GM18498 (cell line): Measurements from ENCODE around the gene CXorf38.

Experiments used
- ATAC-seq: cut with Tn5 transposase; IDR thresholded peaks from one replicate; pipeline ENCODE4 v1.9.1; 2021; ENCODE audit warnings: mild to moderate bottlenecking, moderate library complexity; ENCODE audit not compliant: unreplicated experiment

CXorf38 gene, protein sequence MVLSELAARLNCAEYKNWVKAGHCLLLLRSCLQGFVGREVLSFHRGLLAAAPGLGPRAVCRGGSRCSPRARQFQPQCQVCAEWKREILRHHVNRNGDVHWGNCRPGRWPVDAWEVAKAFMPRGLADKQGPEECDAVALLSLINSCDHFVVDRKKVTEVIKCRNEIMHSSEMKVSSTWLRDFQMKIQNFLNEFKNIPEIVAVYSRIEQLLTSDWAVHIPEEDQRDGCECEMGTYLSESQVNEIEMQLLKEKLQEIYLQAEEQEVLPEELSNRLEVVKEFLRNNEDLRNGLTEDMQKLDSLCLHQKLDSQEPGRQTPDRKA

DNA sequence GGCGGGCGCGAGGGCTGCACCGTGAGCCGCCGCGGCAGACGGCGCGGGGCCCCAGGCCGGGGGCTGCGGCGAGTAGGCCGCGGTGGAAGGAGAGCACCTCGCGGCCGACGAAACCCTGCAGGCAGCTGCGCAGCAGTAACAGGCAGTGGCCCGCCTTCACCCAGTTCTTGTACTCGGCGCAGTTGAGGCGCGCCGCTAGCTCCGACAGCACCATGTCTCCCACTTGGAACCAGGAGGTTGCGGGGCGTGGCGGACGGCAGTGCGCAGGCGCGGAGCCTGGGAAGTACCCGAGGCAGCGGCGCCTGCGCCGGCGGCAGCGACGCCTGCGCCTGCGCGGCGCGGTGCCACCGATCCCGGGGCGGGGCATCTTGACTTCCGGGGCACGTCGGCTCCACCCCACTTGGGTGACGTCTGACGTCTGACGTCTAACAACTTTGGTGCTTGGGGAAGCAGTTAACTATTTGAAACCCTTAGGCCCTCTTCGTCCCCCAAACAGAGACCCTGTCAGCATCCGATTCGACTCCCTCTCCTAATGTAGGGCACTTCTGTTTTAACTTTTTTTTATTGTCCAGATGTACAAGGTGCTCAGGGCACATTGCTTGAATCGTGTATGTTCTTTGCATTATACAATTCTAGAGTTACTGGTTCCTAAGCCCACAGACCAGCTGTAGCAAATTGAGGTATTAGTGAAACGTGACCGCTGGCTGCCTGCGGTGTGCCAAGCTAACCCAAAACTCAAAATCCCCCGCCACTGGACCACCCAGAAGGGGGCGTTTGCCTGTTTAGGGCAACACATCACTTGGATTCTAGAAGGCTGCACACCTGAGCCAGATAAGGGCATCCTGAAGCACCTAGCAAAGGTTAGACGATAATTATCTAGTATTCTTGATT lies at the start of gene CXorf38:
Gene CXorf38 (minus strand): TSS at position 255 of the 891 bp plus-strand sequence. CDS start 41 bp downstream, at position 214.
- peak; percentile 69 for ATAC-seq

DNA sequence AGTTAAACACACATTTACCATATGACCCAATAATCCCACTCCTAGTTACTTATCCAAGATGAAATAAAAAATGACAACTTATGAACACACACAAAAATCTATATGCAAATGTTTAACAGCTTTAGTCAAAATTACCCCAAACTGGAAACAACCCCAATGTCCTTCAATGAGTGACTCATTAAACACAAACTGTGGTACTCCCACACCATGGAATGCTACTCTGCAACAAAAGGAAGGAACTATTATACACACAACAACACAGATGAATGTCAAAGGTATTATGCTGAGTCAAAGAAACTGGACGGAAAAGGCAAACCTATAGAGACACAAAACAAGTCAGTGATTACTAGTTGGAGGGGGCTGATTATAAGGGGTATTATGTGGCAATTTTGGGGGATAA lies 47.4 kb upstream of the CXorf38 start:
- ATAC-seq, result no peak

DNA sequence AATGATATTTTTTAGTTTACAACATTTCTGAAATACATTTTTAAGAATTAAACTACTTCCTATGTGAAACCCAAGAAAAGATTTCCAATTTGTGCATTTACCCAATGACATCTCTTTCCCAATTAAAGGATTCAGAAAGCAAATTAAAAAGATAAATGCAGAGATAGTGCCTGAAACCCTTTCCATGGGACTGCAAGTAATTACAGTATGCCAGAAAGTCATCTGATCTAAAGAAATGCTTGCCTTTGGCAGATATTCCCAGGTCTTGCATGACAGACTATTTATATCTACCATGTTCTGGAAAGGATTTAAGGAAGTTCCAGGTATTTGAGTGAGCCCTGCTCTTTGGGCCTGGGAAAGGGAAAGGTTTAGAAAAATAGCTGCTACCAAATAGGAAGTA lies 41.6 kb upstream of the CXorf38 start:
- no peak for ATAC-seq

DNA sequence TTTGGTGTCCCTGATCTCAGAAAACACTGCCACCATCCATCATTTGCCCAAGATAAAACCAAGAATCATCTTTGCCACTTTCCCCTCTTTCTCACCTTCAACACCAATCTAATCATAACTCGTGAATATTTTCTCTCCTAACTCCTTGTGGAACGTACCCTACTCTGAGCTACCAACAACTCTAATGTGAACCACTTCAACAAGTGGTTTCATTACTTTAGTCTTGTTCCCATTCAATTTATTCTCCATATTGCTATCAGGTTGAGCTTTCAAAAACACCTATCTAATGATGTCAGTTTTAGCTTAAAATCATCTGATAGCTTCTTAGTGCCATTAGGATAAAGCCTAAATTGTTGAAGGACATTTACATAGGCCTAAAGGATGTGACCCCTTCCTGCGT lies 39.8 kb upstream of the CXorf38 start:
- no peak for ATAC-seq

DNA sequence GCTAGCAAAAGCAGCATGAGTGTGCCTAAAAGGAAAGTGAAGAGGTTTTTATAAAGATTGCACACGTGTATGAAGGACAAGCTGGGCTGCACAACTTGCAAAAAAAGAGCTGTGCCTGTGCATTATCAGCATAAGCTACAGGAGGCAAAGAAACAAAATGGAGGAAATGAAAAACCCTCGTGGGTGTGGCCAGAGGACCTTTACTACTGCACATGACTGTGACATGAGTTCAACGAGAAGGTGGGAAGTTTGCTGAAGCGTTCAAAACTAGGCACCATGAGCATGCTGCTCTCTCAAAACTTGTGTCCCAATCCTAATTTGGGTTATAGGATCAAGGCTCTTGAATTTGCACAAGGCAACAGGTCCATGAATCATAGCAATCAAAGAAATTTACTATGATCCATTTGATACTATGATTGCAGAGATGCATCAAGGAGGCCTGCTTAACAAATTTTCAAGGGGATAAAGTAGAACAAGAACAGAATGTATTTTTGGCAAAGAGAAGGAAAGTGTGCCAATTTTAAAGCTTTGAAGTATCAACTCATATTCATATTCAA lies 38.1 kb upstream of the CXorf38 start:
- no peak for ATAC-seq

DNA sequence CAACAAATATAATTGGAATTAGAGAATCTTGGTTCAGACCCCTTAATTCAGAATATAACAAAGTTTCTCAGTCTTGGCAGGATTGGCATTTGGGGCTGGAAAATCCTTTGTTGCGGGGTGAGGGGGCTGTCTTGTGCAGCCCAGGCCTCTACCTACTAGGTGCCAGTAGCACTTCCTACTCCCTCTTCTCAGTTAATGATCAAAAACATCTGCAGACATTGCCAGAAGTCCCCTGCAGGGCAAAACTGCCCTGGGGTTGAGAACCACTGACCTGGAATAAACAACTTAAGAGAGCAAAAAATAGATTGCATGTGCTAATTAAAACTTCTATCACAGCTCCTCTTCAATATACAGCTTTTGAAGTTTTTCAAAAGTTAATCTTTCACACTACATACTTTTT lies 36.7 kb upstream of the CXorf38 start:
- ATAC-seq, result no peak

DNA sequence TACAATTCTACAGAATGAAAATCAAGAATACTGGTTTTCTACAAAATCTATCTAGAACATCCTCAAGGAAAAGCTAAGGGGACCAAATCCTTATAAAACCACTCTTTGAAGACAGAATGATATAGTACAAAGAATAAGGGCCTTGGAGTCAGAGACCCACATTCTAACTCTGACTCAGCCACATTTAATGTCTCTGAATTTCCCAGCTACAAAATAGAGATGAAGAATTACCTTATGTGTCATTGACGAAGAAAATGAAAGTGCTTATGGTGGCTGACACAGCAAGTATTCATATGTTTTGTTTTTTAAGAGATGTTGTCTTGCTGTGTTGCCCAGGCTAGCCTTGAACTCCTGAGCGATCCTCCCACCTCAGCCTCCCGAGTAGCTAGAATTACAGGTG lies 35.9 kb upstream of the CXorf38 start:
- no peak for ATAC-seq

DNA sequence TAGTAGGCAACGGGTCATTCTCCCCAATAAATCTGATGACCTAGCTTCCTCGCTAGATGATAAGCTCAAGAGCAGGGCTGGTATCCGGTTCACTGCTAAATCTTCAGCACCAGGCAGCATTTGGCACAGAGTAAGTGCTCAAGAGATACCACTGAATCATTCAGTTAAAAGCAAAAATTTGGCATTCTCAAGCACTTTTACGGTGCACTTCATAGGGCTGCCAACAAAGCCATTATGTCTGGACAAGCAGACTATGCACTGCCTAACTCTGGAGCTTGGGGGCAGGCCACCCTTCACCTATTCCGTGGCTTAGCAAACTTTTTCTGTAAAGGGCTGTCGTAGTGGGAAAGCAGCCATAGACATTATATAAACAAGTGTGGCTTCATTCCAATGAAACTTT lies 23.8 kb upstream of the CXorf38 start:
- ATAC-seq, result no peak

DNA sequence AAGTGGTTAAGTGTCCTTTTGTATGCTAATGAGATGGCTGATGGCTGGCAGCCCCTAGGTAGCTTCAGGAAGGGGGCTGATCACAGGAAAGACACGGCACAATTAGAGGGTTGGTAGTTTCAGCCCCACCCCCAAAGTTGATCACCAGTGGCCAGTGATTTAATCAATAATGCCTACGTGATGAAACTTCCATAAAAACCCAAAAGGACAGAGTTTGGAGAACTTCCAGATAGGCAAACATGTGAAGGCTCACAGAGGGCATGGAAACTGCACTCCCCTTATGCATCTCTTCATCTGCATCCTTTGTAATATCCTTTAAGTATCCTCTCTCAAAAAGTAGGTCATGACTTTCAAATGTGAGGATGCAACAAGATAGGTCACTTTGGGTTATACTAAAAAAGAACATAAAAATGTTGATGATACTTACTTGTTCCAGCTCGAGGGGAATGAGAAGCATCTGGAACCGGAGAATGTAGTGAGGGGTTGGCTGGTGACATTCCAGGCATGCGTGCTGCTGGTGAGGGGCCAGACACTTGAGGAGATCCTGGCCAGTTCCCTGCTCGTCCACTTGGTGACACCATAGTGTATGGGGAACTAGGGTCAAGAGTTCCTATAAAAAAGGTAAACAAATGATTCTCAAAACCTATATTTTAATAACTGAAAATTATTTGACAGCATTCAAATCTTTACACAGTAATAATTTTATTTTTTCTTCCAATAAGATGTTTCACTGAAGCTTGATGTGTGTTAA lies 16.7 kb upstream of the CXorf38 start:
- no peak for ATAC-seq

DNA sequence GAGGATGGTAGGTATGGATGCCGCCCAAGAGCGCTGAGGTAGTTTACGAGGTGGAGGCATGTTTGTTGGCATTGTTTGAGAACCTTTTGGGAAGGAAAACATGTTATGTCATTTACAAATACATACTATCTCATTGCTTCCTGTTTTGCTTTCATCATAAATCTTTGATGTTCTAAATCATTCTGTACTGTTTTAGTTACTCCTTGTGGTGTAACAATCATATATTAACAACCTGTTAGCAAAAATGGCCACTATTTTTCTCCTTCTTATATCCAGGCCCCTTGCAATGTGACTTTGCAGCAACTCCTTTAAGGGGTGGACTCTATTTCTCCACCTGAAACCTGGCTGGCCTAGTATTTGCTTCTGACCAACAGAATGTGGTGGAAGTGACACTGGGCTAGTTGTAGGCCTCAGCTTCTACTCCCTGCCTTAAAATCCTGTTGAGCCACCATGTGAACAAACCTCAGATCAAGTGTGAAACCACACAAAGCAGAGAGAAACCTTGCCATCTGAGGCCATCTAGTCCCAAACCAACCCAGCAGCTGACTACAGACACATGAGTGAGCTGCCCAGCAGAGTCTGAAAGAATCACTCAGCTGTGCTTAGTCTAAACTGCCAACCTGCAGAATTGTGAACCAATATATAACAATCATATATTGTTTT lies 15.8 kb upstream of the CXorf38 start:
- ATAC-seq, result peak; percentile 76

DNA sequence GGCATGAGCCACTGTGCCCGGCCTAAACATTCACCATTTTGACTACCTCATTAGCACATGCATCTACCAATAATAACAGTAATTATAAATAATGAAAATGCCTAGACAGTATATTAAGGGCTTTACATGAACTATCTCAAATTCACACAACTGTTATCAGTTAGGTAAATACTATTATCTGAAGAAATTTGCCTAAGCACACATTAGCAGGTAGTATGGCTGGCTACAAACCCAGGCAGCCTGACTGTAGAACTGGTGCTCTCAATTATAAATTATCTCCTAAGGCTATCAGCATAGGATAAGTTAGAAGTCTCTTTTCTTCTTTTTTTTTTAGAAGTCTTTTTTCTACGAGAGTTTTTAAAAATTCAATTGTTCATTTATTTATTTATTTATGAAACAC lies 14.1 kb upstream of the CXorf38 start:
- ATAC-seq, result no peak

DNA sequence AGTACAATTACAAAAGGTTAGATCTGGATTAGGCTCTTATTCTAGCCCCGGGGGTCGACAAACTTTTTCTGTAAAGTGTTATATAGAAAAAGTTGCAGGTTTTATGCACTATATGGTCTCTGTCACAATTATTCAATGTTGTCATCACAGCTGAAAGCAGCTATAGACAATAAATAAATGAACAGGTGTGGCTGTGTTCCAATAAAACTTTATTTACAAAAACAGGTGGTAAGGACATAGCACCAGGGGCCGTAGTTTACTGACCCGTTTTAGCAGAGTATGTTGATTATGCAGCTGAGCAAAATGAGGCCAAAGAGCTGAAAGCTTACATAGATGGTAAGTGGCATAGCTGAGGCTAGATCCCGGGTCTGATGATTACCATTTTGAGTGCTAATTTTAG lies 13.0 kb upstream of the CXorf38 start:
- no peak for ATAC-seq

DNA sequence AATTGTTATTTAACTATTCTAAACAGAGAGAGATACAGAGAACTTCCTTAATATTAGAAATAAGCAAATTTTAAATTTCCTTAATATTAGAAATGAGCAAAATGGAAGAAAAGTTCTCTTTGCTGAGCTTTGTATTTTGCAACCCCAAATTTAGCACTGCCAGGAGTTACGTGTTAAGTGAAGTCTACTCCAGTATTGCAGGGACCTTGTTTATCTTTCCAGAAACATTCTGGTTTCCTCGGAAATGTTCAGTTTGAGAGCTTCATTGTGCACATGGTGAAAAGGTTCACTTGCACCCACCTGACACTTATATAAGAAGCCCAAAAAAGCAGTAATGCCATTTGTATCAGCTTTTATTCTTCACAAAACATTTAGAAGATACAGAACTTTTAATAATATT lies 6.2 kb upstream of the CXorf38 start:
- ATAC-seq, result no peak

DNA sequence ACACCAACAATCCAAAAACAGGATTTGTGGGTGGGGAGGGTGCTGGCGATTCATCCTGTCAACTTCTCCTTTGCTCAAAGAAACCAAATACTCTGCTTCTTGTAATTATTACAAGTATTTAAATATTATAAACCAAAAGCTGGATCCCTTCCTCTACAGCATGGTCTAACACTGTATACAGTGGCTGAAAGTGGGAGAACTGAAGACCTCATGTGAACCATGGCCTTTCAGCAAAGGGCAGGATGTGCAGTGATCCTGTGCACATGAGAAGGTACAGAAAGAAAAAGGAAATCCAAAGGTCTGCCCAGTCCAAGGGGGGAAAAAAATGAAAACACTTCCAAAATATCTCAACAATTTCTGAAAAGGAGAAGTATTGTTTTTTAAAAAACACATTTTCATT lies 5.3 kb upstream of the CXorf38 start:
- no peak for ATAC-seq

DNA sequence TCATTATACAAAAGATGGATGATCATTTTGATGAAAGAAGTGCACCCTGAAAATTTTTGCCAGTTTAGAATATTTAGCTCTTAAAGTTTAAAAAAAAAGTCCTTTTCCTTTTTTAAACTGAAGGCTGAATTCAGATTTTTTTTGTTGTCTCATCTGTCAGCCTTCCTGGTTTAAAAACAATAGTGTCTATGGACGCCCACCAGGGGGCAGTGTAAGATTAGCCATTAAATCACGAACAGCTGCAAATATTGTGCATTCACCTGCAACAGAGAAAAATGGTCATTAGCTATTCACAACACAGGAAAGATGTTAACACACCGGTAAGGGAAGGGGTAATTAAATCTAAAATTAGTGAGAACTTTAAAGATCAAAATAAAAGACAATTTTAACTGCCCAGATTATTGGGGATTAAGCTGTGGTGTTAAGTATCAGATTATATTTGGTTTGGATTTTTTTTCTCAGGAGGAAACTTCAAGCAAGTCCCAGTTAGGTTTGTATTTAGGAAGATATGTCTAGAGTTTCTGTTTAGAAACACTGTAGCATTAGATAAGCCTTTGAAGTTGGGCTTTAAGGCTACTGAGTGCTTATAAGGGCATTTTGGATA lies 4.4 kb upstream of the CXorf38 start:
- no peak for ATAC-seq

DNA sequence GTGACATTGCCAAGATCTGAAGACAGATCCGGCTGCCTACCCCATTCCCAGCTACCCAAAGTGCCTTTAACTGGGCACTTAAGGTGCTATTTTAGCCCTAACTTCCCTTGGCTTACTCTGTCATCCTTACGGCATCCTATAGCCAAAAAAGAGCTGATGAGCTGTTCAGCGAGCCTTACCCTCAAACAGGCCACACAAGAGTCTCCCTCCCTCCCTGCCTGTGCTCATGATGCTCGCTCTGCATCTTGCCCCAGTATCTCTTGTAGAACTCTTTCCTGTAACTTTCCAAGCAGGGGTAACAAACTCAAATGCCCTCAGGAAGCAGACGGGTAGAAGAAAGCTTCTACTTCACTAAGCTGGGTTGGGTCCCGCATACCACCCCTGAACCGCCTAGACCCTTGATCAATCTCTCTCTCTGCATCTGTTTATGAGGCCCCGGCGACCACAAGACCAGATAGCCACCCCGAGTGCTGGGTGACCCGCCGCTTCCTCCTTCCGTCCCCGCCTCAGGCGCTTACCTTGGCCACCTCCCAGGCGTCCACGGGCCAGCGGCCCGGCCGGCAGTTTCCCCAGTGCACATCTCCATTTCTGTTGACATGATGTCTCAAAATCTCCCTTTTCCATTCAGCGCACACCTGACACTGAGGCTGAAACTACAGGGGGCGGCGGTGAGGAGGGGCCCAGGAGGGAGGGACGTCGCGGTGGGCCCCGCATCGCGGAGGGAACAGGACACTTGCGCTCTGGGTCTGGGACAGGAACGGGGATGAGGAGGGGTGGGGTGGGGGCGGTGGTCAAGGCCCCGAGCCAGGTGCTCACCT lies 663 bp downstream of the CXorf38 start:
- ATAC-seq, result peak; percentile 32

DNA sequence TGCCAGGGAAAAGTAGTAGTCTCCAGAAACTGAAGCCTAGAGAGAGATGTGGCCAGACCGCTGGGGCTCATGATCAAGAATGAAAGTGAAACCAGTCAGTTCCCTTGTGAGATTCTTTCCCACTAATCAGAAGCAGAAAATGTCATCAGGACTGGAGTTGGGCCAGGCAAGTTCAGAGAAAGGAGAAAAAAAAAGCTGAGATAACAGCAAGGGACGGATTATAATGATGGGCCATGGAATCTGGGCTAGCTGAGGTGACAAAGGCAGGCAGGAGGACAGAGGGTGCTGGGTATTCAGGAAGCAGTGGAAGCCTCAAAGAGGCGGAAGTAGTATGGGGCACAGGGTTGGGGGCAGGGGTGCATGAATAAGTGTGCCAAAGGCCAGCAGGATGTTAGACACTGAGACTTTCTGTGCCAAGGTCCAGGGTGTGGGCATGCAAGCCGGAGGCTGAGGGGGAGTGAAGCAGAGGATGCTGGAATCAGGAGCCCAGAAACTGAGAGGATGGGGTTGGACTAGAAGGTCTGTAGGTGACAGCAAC lies 2.5 kb downstream of the CXorf38 start:
- ATAC-seq, result peak; percentile 40

DNA sequence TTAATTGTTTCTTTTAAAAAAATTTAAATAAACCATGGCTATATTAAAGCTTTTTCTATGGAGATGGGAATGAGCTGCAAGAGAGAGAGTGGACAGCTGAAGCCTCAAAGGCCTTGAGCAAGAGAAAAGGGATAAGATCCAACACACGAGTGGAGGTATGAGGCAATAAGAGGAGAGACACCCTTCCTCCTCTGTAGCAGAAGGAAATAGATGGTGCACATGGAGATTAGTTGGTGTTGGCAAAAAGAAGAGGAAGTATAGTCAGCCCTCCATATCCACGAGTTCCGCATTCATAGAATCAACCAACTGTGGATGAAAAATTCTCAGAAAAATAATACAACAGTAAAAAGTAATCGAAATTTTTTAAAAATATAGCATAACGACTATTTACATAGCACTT lies 3.2 kb downstream of the CXorf38 start:
- no peak for ATAC-seq

DNA sequence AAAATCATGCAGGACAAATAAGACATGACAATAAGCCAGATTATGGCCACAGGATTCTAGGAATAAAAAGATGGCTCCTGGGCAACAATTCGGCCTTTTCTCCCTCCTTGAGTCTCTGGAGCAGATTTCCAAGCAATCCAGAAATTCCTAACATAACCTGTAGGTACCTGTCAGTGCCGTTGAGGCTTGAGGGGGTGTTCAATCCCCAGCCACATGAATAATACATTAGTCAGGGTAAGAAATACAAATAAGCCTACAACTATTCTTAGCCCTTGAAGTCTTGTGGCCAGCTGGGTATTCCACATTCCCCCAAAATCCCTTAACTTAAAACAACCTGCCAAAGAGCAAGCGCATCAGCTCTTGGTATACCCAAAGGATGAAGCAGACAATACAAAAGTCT lies 9.7 kb downstream of the CXorf38 start:
- no peak for ATAC-seq
